ENCODE measurements around the gene TRMT10A.

- TF ChIP-seq POLR2A (IDR thresholded peaks at IDR 0.05) (no peak), CTCF (IDR thresholded peaks at IDR 0.05) (no peak)
Observed at GRCh38 chr4:99510721-99511120, 53.1 kb downstream of the TRMT10A start, which contains the start of gene C4orf17.

All from esophagus squamous epithelium (tissue), 4 donors.